GM23338 (cell line): ENCODE data around the gene IRF2BPL. TPM values are rescaled to one million over a fixed set of nuclear protein-coding genes. Genes with fewer than 3 reads are reported as not detected.

ENCODE experiments used
- ATAC-seq: fragments of 200-7000 bp; cut with Tn5 transposase; 3 replicates; pipeline ENCODE4 v1.9.1; 2020
- DNase-seq: peaks from one replicate; pipeline ENCODE4 v3.0.0-alpha.2; 2015; ENCODE audit warnings: low spot score
- H2AFZ ChIP-seq: fragments of 200-600 bp; sonication (generic); 2 replicates; pipeline ENCODE4 v1.8.0; 2016; ENCODE audit warnings: antibody characterized with exemption, mild to moderate bottlenecking, moderate library complexity
- H3F3A ChIP-seq: fragments of 200-600 bp; sonication (generic); replicated peaks from 2 replicates; pipeline ENCODE4 v1.8.0; 2017; ENCODE audit warnings: antibody characterized with exemption, mixed run types, low read depth
- H3K27ac ChIP-seq: fragments of 200-600 bp; sonication (generic); 2 replicates; pipeline ENCODE4 v1.6.1; 2016; ENCODE audit warnings: low read depth
- H3K27me3 ChIP-seq: fragments of 200-600 bp; sonication (generic); 2 replicates; pipeline ENCODE4 v1.8.0; 2016; ENCODE audit warnings: mild to moderate bottlenecking, mixed run types, moderate library complexity; ENCODE audit not compliant: insufficient read depth
- H3K36me3 ChIP-seq: fragments of 200-600 bp; sonication (generic); 2 replicates; pipeline ENCODE4 v1.8.0; 2016; ENCODE audit warnings: mild to moderate bottlenecking; ENCODE audit not compliant: insufficient read depth
- H3K4me1 ChIP-seq: fragments of 200-600 bp; sonication (generic); 2 replicates; pipeline ENCODE4 v1.8.0; 2016; ENCODE audit warnings: mild to moderate bottlenecking, moderate library complexity; ENCODE audit not compliant: insufficient read depth
- H3K4me2 ChIP-seq: fragments of 200-600 bp; sonication (generic); 2 replicates; pipeline ENCODE4 v1.7.1; 2017; ENCODE audit warnings: mixed run types
- H3K4me3 ChIP-seq: fragments of 200-600 bp; sonication (generic); 2 replicates; pipeline ENCODE4 v1.6.1; 2016; ENCODE audit warnings: mixed run types
- H3K79me2 ChIP-seq: fragments of 200-600 bp; sonication (generic); replicated peaks from 2 replicates; pipeline ENCODE4 v1.8.0; 2017; ENCODE audit warnings: mild to moderate bottlenecking; ENCODE audit not compliant: insufficient read depth
- H3K9me2 ChIP-seq: fragments of 200-600 bp; sonication (generic); 2 replicates; pipeline ENCODE4 v1.8.0; 2017; ENCODE audit not compliant: insufficient read depth
- H4K20me1 ChIP-seq: fragments of 200-600 bp; sonication (generic); replicated peaks from 2 replicates; pipeline ENCODE4 v1.8.0; 2017; ENCODE audit warnings: mild to moderate bottlenecking; ENCODE audit not compliant: insufficient read depth
- H3K27ac Mint-ChIP-seq: 2 replicates; pipeline ENCODE4 v1.8.0; 2020; ENCODE audit warnings: inconsistent platforms, mild to moderate bottlenecking, moderate library complexity, mixed read lengths
- H3K27me3 Mint-ChIP-seq: 3 replicates; pipeline ENCODE4 v1.8.0; 2022; ENCODE audit warnings: low read depth, mild to moderate bottlenecking, moderate library complexity, mixed read lengths, inconsistent platforms; ENCODE audit not compliant: insufficient read depth, poor library complexity
- H3K36me3 Mint-ChIP-seq: 3 replicates; pipeline ENCODE4 v1.8.0; 2021; ENCODE audit warnings: low read depth, mild to moderate bottlenecking, inconsistent platforms, moderate library complexity, mixed read lengths
- H3K4me1 Mint-ChIP-seq: 3 replicates; pipeline ENCODE4 v1.8.0; 2020; ENCODE audit warnings: mild to moderate bottlenecking, inconsistent platforms, mixed read lengths
- H3K4me3 Mint-ChIP-seq: 3 replicates; pipeline ENCODE4 v1.8.0; 2021; ENCODE audit warnings: moderate library complexity, mild to moderate bottlenecking, inconsistent platforms, mixed read lengths
- H3K9me3 Mint-ChIP-seq: 3 replicates; pipeline ENCODE4 v1.8.0; 2020; ENCODE audit warnings: moderate library complexity, mild to moderate bottlenecking, inconsistent platforms, mixed read lengths
- CREB1 ChIP-seq: fragments of 250-450 bp; sonication (Bioruptor Pico); IDR thresholded peaks from 2 replicates; pipeline ENCODE4 v1.5.0; 2020; ENCODE audit warnings: low read depth, mild to moderate bottlenecking, moderate library complexity
- CTCF ChIP-seq, 2 experiments: fragments of 200-600 bp in 1 of 2; sonication (generic) in 1 of 2; conservative IDR thresholded peaks; 2 replicates each; pipeline versions ENCODE4 v1.5.1 to v1.6.1; 2016 to 2017; ENCODE audit warnings: antibody characterized with exemption in 2 of 2, low read depth in 2 of 2, mild to moderate bottlenecking in 2 of 2, moderate library complexity in 1 of 2
- ETS1 ChIP-seq: IDR thresholded peaks from 2 replicates; pipeline ENCODE4 v1.6.1; 2016; ENCODE audit warnings: antibody characterized with exemption
- EZH2 ChIP-seq: fragments of 200-600 bp; sonication (generic); IDR thresholded peaks from one replicate; pipeline ENCODE4 v1.8.0; 2017; ENCODE audit warnings: antibody characterized with exemption, mild to moderate bottlenecking, low read depth; ENCODE audit not compliant: unreplicated experiment
- EZH2phosphoT487 ChIP-seq: fragments of 200-600 bp; sonication (generic); IDR thresholded peaks from one replicate; pipeline ENCODE4 v1.8.1; 2018; ENCODE audit warnings: antibody characterized with exemption; ENCODE audit not compliant: unreplicated experiment
- JUNB ChIP-seq: IDR thresholded peaks from one replicate; pipeline ENCODE4 v1.6.1; 2016; ENCODE audit warnings: antibody characterized with exemption; ENCODE audit not compliant: unreplicated experiment
- NANOG ChIP-seq: IDR thresholded peaks from 2 replicates; pipeline ENCODE4 v1.6.1; 2016; ENCODE audit warnings: antibody characterized with exemption, borderline replicate concordance
- POLR2AphosphoS5 ChIP-seq: IDR thresholded peaks from 2 replicates; pipeline ENCODE4 v1.6.1; 2016; ENCODE audit warnings: antibody characterized with exemption, low read depth
- REST ChIP-seq: IDR thresholded peaks from one replicate; pipeline ENCODE4 v1.6.1; 2018; ENCODE audit warnings: antibody characterized with exemption; ENCODE audit not compliant: unreplicated experiment
- STAT1 ChIP-seq: IDR thresholded peaks from one replicate; pipeline ENCODE4 v1.6.1; 2016; ENCODE audit warnings: antibody characterized with exemption; ENCODE audit not compliant: unreplicated experiment
- ZNF114 ChIP-seq: fragments of 250-450 bp; sonication (Bioruptor Pico); IDR thresholded peaks from 2 replicates; pipeline ENCODE4 v1.5.0; 2020; ENCODE audit warnings: mild to moderate bottlenecking, moderate library complexity
- ZNF331 ChIP-seq: fragments of 250-450 bp; sonication (Bioruptor Pico); IDR thresholded peaks from 2 replicates; pipeline ENCODE4 v1.5.0; 2020; ENCODE audit warnings: low read depth, mild to moderate bottlenecking, moderate library complexity
- ZNF462 ChIP-seq: fragments of 250-450 bp; sonication (Bioruptor Pico); IDR thresholded peaks from 2 replicates; pipeline ENCODE4 v1.5.0; 2020; ENCODE audit warnings: mild to moderate bottlenecking, moderate library complexity
- polyA plus RNA-seq: library from polyadenylated mRNA; unstranded; fragments of >200 nt; fragmentation: Nextera tagmentation; extraction: Ambion mirVana; gene quantifications from 2 replicates; pipeline ENCODE4 v1.2.1, GENCODE V29; 2016
- total RNA-seq: library from RNA; depleted of rRNA; stranded (reverse); fragments of >200 nt; shearing (Covaris generic); gene quantifications from 2 replicates; pipeline ENCODE4 v1.2.3, GENCODE V29; 2014

Gene IRF2BPL
- total and polyA plus RNA-seq, 2 experiments from 2014 or later: 11.2 to 119 TPM

GRCh38 chr14:76977793-76978720, 50.5 kb downstream of the IRF2BPL start:
- H3K9me3 Mint-ChIP-seq: no peaks in the 10 kb centered on the region; the same call in 1 of the 3 replicates
- no peaks in the 10 kb centered on the region for H3K36me3 Mint-ChIP-seq
- Histone ChIP-seq H3K4me2 (no peak overlapping the region), H3K27me3 (no peaks in the 10 kb centered on the region), H2AFZ (0 out of 2 replicates have a peak overlapping the region, but pooled peaks have one; percentile 78), H3K79me2 (no peaks in the 10 kb centered on the region), H3F3A (no peaks in the 10 kb centered on the region), H3K27ac (no peak overlapping the region), H4K20me1 (no peaks in the 10 kb centered on the region), H3K4me3 (no peak overlapping the region), H3K4me1 (0 out of 2 replicates have a peak, but pooled peaks cover 3% of the 10 kb centered on the region), H3K36me3 (no peaks in the 10 kb centered on the region), H3K9me2 (no peaks in the 10 kb centered on the region)
- H3K4me3 Mint-ChIP-seq: no peak overlapping the region
- DNase-seq: no peak
- peaks cover 11% of the 10 kb centered on the region for H3K27me3 Mint-ChIP-seq
- TF ChIP-seq ZNF114 (CRISPR knock-in tag): no peak
- no peak for TF ChIP-seq ETS1
- no peak for TF ChIP-seq EZH2
- no peak for TF ChIP-seq REST
- TF ChIP-seq STAT1: no peak
- no peak for TF ChIP-seq POLR2AphosphoS5
- TF ChIP-seq ZNF331: no peak
- no peak for TF ChIP-seq CTCF (conservative IDR thresholded peaks at IDR 0.05; ENCODE audit: low read depth in 2 of 2)
- TF ChIP-seq EZH2phosphoT487: no peak
- no peak for TF ChIP-seq NANOG
- TF ChIP-seq ZNF462 (CRISPR knock-in tag): no peak
- TF ChIP-seq JUNB: no peak
- no peak for TF ChIP-seq CREB1 (CRISPR knock-in tag)
- peak; percentile 18; the same call in 2 of the 3 replicates for ATAC-seq
- no peak overlapping the region for H3K27ac Mint-ChIP-seq
- peaks cover 4% of the 10 kb centered on the region; the same call in 2 of the 3 replicates for H3K4me1 Mint-ChIP-seq
